Peyer's patch (tissue), 4 donors: ENCODE data around the gene C19orf73.

Experiments used
- POLR2A ChIP-seq, 2 donors: fragments of 450-650 bp; IDR thresholded peaks; one replicate each; pipeline ENCODE4 v1.5.1; 2017; ENCODE audit warnings: antibody characterized with exemption in 2 of 2, mild to moderate bottlenecking in 2 of 2, moderate library complexity in 2 of 2
- TF ChIP-seq, protein P1 (sequence below), 6 experiments: fragments of 450-650 bp in 4 of 6; fragments of 200-600 bp in 2 of 6; sonication (generic) in 1 of 6; IDR thresholded peaks; one replicate each; pipeline ENCODE4 v1.5.1; 2017 to 2019; ENCODE audit warnings: antibody characterized with exemption in 6 of 6, mild to moderate bottlenecking in 3 of 6, moderate library complexity in 1 of 6

DNA sequence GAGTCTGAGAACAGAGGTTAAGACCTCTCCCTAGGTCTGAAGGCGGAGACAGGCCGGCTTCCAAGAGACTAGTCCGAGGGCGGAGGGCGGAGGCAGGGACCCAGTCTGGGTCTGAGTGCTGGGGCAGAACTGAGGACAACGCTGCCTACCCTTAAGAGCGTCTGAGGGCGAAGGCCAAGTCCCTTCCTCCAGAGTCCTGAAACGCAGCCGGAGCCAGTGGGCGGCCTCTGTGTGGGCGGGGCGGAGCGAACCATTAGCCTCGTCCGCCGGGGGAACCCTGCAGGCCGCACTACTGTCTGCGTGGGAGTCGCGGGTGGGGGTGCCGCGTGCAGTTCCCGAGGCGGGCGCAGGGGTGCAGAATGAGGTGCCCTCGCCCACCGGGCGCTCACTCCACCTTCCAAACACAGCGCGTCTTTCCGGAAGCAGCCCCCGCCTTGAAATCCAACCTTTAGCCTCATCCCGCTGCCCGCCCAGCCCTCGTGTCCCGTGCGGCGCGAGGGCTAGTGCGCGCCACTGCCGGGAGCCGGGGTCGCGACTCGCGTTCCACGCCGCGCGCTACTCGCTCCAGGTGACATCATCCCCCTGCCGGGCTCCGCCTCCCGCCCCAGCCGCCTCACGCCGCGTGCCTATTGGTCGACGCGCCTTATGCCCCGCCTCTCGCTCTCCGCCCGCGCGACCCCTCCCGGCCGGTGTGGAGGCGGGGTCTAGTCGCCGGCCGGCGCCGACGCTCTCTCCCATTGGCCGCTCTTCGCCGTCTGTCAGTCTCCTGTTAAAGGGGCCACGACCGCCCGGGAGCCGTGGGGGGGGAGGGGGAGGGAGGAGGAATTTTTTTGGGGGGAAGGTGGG is at the start of gene C19orf73:
- TF ChIP-seq, protein P1, sequence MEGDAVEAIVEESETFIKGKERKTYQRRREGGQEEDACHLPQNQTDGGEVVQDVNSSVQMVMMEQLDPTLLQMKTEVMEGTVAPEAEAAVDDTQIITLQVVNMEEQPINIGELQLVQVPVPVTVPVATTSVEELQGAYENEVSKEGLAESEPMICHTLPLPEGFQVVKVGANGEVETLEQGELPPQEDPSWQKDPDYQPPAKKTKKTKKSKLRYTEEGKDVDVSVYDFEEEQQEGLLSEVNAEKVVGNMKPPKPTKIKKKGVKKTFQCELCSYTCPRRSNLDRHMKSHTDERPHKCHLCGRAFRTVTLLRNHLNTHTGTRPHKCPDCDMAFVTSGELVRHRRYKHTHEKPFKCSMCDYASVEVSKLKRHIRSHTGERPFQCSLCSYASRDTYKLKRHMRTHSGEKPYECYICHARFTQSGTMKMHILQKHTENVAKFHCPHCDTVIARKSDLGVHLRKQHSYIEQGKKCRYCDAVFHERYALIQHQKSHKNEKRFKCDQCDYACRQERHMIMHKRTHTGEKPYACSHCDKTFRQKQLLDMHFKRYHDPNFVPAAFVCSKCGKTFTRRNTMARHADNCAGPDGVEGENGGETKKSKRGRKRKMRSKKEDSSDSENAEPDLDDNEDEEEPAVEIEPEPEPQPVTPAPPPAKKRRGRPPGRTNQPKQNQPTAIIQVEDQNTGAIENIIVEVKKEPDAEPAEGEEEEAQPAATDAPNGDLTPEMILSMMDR (IDR thresholded peaks at IDR 0.05) = peak in 4 of 6 experiments; percentile 21 to 50 (median 40)
- TF ChIP-seq POLR2A (IDR thresholded peaks at IDR 0.05) = peak; percentile 37 to 74
